ENCODE measurements around the gene DCTN2.

The DCTN2 gene

GRCh38 chr12:57485695-57486094 lies 61.3 kb downstream of the DCTN2 start:
- no peak for DNase-seq

GRCh38 chr12:57483466-57483865 lies 63.5 kb downstream of the DCTN2 start:
- no peak for DNase-seq

DNA sequence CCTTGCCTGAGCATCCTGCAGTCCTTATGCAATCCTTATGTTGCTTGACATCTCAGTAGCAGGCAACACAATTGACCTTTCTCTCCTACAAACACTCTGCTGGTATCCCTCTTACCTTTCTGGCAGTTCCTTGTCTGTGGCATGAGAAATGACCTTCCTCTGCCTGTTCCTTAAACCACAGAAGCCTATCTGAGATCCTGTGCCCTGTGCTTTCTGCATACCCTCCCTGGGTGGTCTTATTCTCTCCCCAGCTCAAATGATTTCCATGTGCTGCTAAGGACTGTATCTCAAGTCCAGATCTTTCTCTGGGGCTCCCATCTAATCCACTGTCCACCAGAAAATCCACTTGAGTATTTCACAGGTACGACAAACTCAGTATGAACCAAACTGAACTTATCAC lies 65.3 kb downstream of the DCTN2 start:
- no peak for DNase-seq
